ENCODE results near the gene UBL3.

Gene UBL3

GRCh38 chr13:29850213-29850898 lies at the start of gene UBL3:
Gene UBL3, minus strand, starts transcription at chr13:29850617. Its CDS starts 1,079 bp downstream, at chr13:29849538.
- DNase-seq, result peak; percentile 94

- DNase-seq, result no peak
These were observed 46.7 kb upstream of the UBL3 start for GRCh38 chr13:29897102-29897501.

- no peak for DNase-seq
These were observed 43.0 kb upstream of the UBL3 start for GRCh38 chr13:29893438-29893837.

DNA sequence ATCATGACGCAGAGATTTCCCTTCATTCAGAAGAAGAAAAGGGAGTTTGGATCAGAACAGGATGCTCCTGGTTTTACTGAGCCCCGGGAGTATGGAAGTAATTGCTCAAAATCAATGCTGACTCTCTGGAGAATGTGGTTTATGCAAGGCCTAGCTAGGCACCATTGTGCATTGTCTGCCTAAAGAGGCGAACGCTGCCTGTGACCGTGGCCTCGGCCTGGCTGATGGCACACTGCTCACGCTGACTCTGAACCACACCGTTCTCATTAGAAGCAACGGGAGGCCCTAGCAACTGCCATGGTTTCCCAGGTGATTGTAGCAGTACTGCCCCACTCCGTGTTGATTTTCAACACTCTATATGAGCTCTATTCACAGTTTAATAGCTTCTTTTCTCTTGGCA lies 41.7 kb upstream of the UBL3 start:
- no peak for DNase-seq

- no peak for DNase-seq
These were observed 38.7 kb upstream of the UBL3 start for GRCh38 chr13:29889111-29889510.

DNA sequence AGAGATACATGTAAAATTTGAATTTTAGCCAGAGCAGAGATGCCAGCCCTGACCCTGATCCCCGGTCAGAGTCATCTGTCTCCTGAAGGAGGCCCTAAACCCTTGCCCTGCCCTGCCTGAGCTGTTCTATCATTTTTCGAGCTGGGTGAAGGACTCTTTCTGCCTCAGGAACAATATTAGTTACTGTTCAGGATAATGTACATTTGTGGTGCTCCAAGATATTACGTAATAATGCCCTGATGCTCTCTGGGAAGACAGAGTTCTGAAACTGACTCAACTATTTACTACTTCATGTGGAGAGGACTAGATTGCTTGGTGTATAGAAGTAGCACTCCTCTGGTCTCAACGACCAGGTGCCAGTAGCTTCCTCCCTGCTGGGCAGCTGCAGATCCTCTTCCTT lies 37.9 kb upstream of the UBL3 start:
- DNase-seq, result no peak

DNA sequence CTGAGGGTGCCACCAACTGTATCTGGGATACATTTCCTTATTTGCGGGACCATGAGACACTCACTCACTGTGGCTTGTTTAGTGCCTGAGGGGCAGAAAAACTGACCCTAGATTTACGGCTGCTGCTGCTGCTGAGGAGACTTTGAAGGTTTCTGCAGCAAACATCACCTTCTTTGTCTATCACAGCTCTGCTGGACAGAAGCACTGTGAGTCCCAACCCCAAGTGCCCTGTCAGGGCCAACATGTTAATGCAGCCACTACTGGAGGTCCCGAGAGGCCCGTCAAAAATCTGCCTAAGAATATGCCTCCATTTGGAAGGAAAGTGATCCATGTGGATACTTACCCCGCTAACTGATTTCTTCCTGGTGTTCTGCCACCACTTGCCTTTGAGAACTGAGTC lies 37.3 kb upstream of the UBL3 start:
- DNase-seq, result no peak

DNA sequence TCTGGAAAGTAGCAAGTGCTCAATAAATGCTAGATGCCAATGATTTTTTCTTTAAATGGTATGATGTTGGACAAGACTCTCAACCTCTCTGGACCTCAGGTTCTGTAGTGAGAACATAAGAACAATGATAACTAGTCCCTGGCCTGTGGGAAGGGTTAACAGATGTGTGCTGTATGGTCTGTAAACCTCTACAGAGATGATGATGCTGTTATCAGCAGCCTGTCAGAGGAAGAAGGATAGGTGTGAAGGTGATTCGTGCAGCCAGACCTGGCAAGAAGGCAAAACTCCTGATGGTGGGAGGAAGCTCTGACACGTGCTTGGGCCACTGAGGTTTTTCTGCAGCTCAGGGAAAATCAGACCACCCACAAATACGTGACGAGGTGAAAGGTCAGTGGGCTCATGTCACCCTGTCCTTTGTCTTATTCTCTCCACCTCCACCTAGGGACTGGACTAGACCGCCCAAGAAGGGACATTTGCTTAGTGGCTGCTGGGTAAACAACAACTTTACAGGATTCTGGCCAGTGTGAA lies 36.7 kb upstream of the UBL3 start:
- peak; percentile 27 for DNase-seq

- peak; percentile 82 for DNase-seq
These were observed 36.0 kb upstream of the UBL3 start for GRCh38 chr13:29886446-29886845.

DNA sequence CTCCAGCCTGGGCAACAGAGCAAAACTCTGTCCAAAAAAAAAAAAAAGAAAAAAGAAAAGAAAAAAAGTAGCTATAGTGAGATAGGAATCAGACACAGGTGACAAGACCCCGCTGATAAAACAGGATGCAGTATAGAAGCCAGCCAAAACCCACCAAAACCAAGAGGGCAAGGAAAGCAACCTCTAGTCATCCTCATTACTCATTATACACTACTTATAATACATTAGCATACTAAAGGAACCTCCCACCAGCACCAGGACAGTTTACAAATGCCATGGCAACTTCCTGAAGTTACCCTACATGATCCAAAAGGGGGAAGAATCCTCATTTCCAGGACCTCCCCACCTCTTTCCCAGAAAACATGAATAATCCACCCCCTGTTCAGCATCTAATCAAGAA lies 35.6 kb upstream of the UBL3 start:
- DNase-seq, result no peak

GRCh38 chr13:29884671-29885430 lies 34.4 kb upstream of the UBL3 start:
- no peak for DNase-seq

DNA sequence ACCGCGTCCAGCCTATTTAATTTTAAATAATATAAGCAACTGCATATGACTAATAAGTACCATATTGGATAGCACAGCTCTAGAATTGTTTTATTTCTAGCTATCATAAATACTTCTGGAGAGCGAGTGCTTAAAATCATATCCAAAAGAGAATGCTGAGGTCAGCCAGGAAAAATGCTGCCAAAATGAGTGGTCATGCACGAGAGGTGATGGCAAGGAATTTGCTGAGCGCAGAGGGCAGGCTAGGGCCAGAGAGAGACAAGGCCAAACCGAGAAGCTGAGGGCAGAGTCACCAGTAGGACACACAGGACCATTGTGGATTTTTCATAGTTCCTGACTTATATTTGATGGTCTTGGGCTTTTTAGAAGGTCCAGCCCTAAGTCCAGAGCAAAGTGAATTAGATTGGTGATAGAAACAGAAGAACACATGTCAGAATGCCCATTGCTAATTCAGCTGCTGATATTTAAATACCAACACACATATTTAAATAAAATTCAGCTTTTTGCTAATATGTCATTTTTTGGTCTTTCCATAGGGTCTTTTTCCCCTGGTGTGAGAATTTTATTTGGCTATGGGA lies 33.6 kb upstream of the UBL3 start:
- DNase-seq, result no peak

- DNase-seq, result no peak
These were observed 31.7 kb upstream of the UBL3 start for GRCh38 chr13:29882076-29882475.

DNA sequence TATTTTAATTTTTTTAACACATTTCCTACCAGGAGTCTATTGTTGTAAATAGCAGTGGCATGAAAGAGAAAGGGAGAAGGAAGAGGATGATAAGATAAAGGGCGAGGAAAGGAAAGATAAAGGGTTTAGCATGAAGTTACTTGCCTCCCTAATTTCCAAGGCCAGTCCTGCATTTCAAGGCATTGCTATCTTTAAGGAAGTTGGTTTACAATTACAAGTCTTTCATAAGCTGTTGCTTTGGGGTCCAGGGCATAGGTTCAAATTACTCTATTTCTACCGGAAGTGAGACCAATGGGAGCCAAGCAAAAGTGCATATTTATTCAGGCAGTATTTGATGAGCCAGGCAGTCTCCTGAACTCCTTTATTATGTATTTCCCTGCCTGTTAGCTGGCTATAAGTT lies 27.7 kb upstream of the UBL3 start:
- no peak for DNase-seq

GRCh38 chr13:29877456-29878078 lies 27.1 kb upstream of the UBL3 start:
- DNase-seq, result no peak

DNA sequence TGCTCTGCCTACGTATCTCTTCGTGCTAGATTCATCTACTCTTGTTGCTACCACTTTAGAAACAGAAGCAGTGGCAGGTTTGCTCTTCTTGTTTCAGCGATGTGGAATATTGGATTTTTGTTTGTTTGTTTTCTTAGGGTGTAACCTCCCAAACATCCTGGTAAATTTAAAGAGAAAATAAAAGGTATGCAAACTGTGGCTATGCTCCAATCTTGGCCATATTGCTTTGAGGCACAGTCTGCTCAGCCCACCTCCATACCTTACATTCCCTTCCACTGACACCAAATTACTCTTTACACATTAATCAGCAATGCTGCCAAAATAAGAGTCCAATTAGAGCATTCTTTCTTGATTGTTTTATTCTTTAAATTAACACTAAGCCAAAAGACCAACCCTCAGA lies 25.2 kb upstream of the UBL3 start:
- no peak for DNase-seq

GRCh38 chr13:29868581-29868980 lies 18.2 kb upstream of the UBL3 start:
- DNase-seq, result no peak

DNA sequence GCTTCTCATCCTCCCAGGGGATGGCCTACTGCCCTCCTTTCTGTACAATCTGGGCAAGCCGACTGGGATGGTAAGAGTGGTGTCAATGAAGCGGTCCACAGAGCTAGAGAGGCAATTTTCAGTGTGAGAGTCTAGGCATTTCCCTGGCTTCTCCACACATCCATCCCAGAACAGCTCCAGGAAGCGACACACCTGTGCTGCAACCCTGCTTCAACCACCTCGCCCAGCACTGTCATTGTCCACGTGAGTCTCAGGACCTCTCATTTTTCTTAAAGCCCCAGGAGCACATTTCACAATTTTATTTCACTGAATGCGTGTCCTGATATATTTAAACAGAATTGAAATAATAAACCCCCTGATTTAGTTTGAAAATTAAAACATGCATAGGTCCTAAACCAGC lies 15.5 kb upstream of the UBL3 start:
- DNase-seq, result no peak

DNA sequence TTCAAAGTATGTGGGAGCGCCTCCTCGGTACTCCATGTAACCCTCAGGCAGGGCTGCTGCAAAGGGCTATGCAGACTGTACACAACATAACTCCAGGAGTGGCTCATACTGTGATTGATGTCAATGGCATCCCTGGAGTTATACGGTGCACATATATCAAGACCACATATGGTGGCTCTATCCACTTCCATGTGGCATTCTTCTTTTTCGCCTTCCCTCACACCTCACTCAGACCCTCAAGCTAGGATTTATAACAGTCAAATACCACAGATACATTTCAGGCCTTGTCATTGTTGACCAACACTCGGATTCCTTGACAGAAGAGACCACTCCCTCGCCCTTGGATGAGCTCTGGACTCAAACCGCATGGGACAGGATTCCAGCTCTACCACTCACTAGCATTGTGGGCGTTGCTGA lies 11.3 kb upstream of the UBL3 start:
- DNase-seq, result no peak

- DNase-seq, result peak; percentile 29
These were observed 9.6 kb upstream of the UBL3 start for GRCh38 chr13:29859971-29860370.

DNA sequence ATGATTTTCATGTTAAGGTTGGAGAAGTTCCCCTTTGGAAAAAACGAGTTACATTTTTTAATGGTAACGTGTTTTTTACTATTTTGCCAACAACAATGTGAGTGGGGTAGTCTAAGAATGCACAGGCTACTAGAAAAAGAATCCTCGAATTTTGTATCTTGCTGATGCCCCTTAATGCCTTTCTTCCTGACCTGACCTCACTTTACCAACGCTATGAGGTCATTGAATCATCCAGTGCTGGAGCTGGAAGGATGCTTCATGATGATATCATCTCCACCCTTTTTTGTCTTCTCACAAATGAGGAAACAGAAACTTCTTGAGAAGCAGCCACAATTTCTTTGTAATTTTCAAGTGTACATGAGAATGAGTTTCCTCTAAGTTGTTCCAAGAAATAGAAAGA lies 8.2 kb upstream of the UBL3 start:
- DNase-seq, result no peak

GRCh38 chr13:29858231-29858630 lies 7.8 kb upstream of the UBL3 start:
- DNase-seq, result no peak

GRCh38 chr13:29857085-29857484 lies 6.7 kb upstream of the UBL3 start:
- DNase-seq, result no peak

- DNase-seq, result no peak
These were observed 6.0 kb upstream of the UBL3 start for GRCh38 chr13:29856426-29856825.
